Fibroblast of lung (primary cell): Measurements from ENCODE around the gene INPP4A. TPM values are rescaled to one million over a fixed set of nuclear protein-coding genes. Genes with fewer than 3 reads are reported as not detected.

Experiments
- DNase-seq, 2 donors: peaks; one replicate each; pipeline versions ENCODE4 v3.0.0 to v3.0.0-alpha.2; 2010; ENCODE audit warnings: low read depth in 2 of 2
- H2AFZ ChIP-seq: 2 replicates; pipeline ENCODE4 v1.5.1; 2012; ENCODE audit warnings: low read length, control low read depth, inconsistent platforms
- H3K27ac ChIP-seq: 2 replicates; pipeline ENCODE4 v1.5.1; 2011; ENCODE audit warnings: low read length, control low read depth; ENCODE audit not compliant: insufficient read depth
- H3K27me3 ChIP-seq: 2 replicates; pipeline ENCODE4 v1.5.1; 2011; ENCODE audit warnings: mild to moderate bottlenecking, low read length; ENCODE audit not compliant: control insufficient read depth, insufficient read depth
- H3K36me3 ChIP-seq: 2 replicates; pipeline ENCODE4 v1.5.1; 2011; ENCODE audit warnings: low read length; ENCODE audit not compliant: control insufficient read depth, insufficient read depth
- H3K4me1 ChIP-seq: 2 replicates; pipeline ENCODE4 v1.5.1; 2011; ENCODE audit warnings: low read length; ENCODE audit not compliant: control insufficient read depth, insufficient read depth; ENCODE audit errors: extremely low read depth
- H3K4me2 ChIP-seq: 2 replicates; pipeline ENCODE4 v1.5.1; 2011; ENCODE audit warnings: low read length, control low read depth; ENCODE audit not compliant: insufficient read depth; ENCODE audit errors: extremely low read depth
- H3K4me3 ChIP-seq, 4 experiments: fragments of 200-600 bp in 1 of 4; sonication (generic) in 1 of 4; replicated peaks in 1 of 4; 2 replicates each; pipeline ENCODE4 v1.5.1; 2011 to 2016; ENCODE audit warnings: low read length in 4 of 4, low read depth in 3 of 4, mild to moderate bottlenecking in 3 of 4, control low read depth in 2 of 4, inconsistent platforms in 1 of 4, mixed read lengths in 1 of 4; ENCODE audit not compliant: insufficient read depth in 1 of 4; ENCODE audit errors: control extremely low read depth in 1 of 4
- H3K79me2 ChIP-seq: 2 replicates; pipeline ENCODE4 v1.5.1; 2012; ENCODE audit warnings: mild to moderate bottlenecking, low read length, inconsistent platforms; ENCODE audit not compliant: control insufficient read depth, insufficient read depth
- H3K9ac ChIP-seq: 2 replicates; pipeline ENCODE4 v1.5.1; 2011; ENCODE audit warnings: mild to moderate bottlenecking, low read length, control low read depth; ENCODE audit not compliant: insufficient read depth
- H3K9me3 ChIP-seq: 2 replicates; pipeline ENCODE4 v1.5.1; 2012; ENCODE audit warnings: low read depth, low read length; ENCODE audit not compliant: control insufficient read depth, insufficient read depth
- H4K20me1 ChIP-seq: 2 replicates; pipeline ENCODE4 v1.5.1; 2011; ENCODE audit warnings: low read length; ENCODE audit not compliant: control insufficient read depth, insufficient read depth; ENCODE audit errors: extremely low read depth
- CTCF ChIP-seq, 2 donors: IDR thresholded peaks in 1 of 2; conservative IDR thresholded peaks in 1 of 2; 1 replicate in 1 of 2; 2 replicates in 1 of 2; pipeline ENCODE4 v1.5.1; 2011 to 2012; ENCODE audit warnings: low read length in 2 of 2, control low read depth in 1 of 2, inconsistent platforms in 1 of 2, low read depth in 1 of 2, mild to moderate bottlenecking in 1 of 2
- EZH2 ChIP-seq: IDR thresholded peaks from 2 replicates; pipeline ENCODE4 v1.5.1; 2012; ENCODE audit warnings: low read length, control low read depth, mild to moderate bottlenecking; ENCODE audit errors: missing control alignments
- polyA plus RNA-seq, 2 donors: library from polyadenylated mRNA; depleted of rRNA in 1 of 2; stranded (reverse) in 1 of 2; unstranded in 1 of 2; fragments of >200 nt; gene quantifications; 2 replicates each; pipeline ENCODE4 v1.2.1, GENCODE V29; 2011 to 2012; ENCODE audit warnings: missing spikeins in 1 of 2
- total RNA-seq: library from RNA; depleted of rRNA; stranded (reverse); fragments of >200 nt; gene quantifications from 2 replicates; pipeline ENCODE4 v1.2.1, GENCODE V29; 2014

The INPP4A gene
- total and polyA plus RNA-seq, 2 donors (not counting 1 experiment from before 2014, with no cell fraction given) = 10.2 to 26.1 TPM

GRCh38 chr2:98516571-98516970, 71.9 kb downstream of the INPP4A start:
- Histone ChIP-seq H3K36me3 (no peaks in the 10 kb centered on the region), H3K79me2 (no peaks in the 10 kb centered on the region), H3K9me3 (no peaks in the 10 kb centered on the region), H3K27ac (no peak overlapping the region), H3K4me2 (no peak overlapping the region), H3K9ac (no peak overlapping the region), H3K4me1 (peaks cover 7% of the 10 kb centered on the region), H3K27me3 (no peaks in the 10 kb centered on the region), H2AFZ (no peak overlapping the region), H3K4me3 (no peak overlapping the region), H4K20me1 (no peaks in the 10 kb centered on the region)
- no peak for TF ChIP-seq EZH2
- TF ChIP-seq CTCF (conservative IDR thresholded peaks at IDR 0.05 in 1 of 2, IDR thresholded peaks at IDR 0.05 in 1 of 2; ENCODE audit: low read depth in 1 of 2, low read length in 2 of 2) = no peak
- DNase-seq = no peak

- H2AFZ ChIP-seq = no peak overlapping the region
- H3K4me2 ChIP-seq = no peak overlapping the region
- TF ChIP-seq CTCF (conservative IDR thresholded peaks at IDR 0.05 in 1 of 2, IDR thresholded peaks at IDR 0.05 in 1 of 2; ENCODE audit: low read depth in 1 of 2, low read length in 2 of 2) = no peak
- no peak for TF ChIP-seq EZH2
- no peaks in the 10 kb centered on the region for H4K20me1 ChIP-seq
- H3K79me2 ChIP-seq = no peaks in the 10 kb centered on the region
- no peak overlapping the region for H3K9ac ChIP-seq
- H3K27ac ChIP-seq = no peak overlapping the region
- no peaks in the 10 kb centered on the region for H3K9me3 ChIP-seq
- peak in 1 of 2 donors; percentile 18 for DNase-seq
- peaks cover 7% of the 10 kb centered on the region for H3K4me1 ChIP-seq
- no peaks in the 10 kb centered on the region for H3K36me3 ChIP-seq
- no peaks in the 10 kb centered on the region for H3K27me3 ChIP-seq
- H3K4me3 ChIP-seq = no peak overlapping the region
Observed at GRCh38 chr2:98517636-98518035, 73.0 kb downstream of the INPP4A start.

GRCh38 chr2:98518101-98518500, 73.4 kb downstream of the INPP4A start:
- H4K20me1 ChIP-seq = no peaks in the 10 kb centered on the region
- H3K9me3 ChIP-seq = no peaks in the 10 kb centered on the region
- no peak overlapping the region for H2AFZ ChIP-seq
- peaks cover 7% of the 10 kb centered on the region for H3K4me1 ChIP-seq
- no peak overlapping the region for H3K4me3 ChIP-seq
- no peak overlapping the region for H3K4me2 ChIP-seq
- DNase-seq = peak in 1 of 2 donors; percentile 20
- no peak overlapping the region for H3K9ac ChIP-seq
- no peak overlapping the region for H3K27ac ChIP-seq
- no peaks in the 10 kb centered on the region for H3K36me3 ChIP-seq
- H3K27me3 ChIP-seq = no peaks in the 10 kb centered on the region
- no peaks in the 10 kb centered on the region for H3K79me2 ChIP-seq
- TF ChIP-seq EZH2 (no peak), CTCF (conservative IDR thresholded peaks at IDR 0.05 in 1 of 2, IDR thresholded peaks at IDR 0.05 in 1 of 2; ENCODE audit: low read depth in 1 of 2, low read length in 2 of 2) (peak; percentile 11 to 39)
